Gastrocnemius medialis (tissue), 4 donors: Measurements from ENCODE around the gene UNK.

Experiments
- CTCF ChIP-seq, 5 experiments: fragments of 450-650 bp in 3 of 5; fragments of 200-600 bp in 2 of 5; sonication (generic) in 2 of 5; IDR thresholded peaks in 4 of 5; conservative IDR thresholded peaks in 1 of 5; 1 replicate in 4 of 5; 2 replicates in 1 of 5; pipeline ENCODE4 v1.5.1; 2016 to 2019; ENCODE audit warnings: antibody characterized with exemption in 5 of 5, mild to moderate bottlenecking in 3 of 5, moderate library complexity in 3 of 5
- POLR2A ChIP-seq, 2 donors: fragments of 450-650 bp; IDR thresholded peaks; one replicate each; pipeline ENCODE4 v1.6.1; 2017; ENCODE audit warnings: antibody characterized with exemption in 2 of 2, mild to moderate bottlenecking in 2 of 2, moderate library complexity in 2 of 2

- peak in 1 of 2 donors; percentile 9 for TF ChIP-seq POLR2A (IDR thresholded peaks at IDR 0.05)
- peak; percentile 61 to 72 (median 65) for TF ChIP-seq CTCF (IDR thresholded peaks at IDR 0.05 in 4 of 5, conservative IDR thresholded peaks at IDR 0.05 in 1 of 5)
These were observed 1.4 kb upstream of the UNK start for GRCh38 chr17:75783069-75783783.
